Measurements from ENCODE around the gene SLC5A10.
"Not testable (repeated sequence)": the region's sequence is repeated elsewhere in the genome, so short reads cannot be mapped to it uniquely, and the experiment has no call there.

SLC5A10 gene

DNA sequence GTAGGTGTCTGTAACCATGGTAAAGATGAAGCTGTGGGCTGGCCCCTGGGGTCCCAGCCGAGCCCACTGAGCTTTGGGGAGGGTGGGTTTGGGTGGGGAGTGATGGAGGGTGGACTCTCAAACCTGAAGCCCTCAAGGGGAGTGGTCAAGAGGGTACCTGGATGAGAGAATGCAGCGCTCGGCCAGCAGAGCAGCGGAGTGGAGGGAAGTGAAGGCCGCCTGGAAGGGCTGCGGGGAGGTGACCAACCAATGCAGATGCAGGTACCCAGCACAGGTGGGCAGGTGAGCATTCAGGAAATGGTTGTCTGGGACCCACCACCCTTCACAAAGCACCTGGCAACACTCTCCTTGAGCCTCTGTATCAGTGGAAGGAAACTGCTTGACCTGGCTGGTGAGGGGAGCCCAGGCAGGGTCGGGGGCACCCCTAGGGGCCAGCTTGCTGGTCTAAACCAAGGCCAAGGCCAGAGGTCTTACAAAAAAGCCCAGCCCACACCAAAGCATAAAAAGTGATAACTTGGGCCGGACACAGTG is 3.4 kb upstream of the SLC5A10 start:
- DNase-seq, result no peak

DNA sequence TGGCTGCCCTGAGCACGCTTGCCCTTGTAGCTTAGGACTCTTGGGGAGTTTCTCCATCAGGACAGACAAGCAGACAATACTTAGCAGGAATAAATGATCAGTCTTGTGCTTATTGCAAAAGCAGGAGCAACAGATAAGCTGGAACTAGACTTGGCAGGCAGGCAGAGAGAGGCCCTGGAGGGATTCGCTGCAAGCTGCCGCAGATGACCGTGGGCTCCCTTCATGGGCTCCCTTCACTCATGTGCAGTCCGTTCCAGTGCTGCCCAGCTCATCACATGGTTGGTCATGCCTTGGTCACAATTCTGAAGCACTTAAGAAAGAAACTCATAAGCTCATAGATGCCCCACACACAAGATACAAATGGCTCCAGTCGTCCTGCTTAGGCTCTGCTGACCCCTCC is 2.4 kb upstream of the SLC5A10 start:
- no peak for DNase-seq

DNA sequence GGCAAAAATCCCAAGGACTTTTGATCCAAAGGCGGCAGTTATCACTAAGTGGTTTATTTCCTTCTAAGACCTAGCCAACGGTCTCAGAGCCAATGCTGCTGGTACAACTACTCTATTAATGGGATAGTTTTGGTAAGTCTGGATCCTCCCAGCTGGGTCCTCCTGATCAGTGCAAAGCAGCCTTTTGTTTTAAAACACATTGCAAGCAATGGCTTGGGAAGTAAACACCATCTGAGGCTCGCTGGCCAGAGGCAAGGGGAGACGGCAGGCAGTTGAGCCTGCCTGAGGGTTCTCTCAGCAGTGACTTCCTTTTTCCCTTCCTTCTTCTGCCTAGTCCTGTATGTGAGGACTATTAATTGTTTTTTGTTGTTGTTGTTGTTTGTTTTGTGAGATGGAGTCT is 1.6 kb upstream of the SLC5A10 start:
- DNase-seq, result no peak

DNA sequence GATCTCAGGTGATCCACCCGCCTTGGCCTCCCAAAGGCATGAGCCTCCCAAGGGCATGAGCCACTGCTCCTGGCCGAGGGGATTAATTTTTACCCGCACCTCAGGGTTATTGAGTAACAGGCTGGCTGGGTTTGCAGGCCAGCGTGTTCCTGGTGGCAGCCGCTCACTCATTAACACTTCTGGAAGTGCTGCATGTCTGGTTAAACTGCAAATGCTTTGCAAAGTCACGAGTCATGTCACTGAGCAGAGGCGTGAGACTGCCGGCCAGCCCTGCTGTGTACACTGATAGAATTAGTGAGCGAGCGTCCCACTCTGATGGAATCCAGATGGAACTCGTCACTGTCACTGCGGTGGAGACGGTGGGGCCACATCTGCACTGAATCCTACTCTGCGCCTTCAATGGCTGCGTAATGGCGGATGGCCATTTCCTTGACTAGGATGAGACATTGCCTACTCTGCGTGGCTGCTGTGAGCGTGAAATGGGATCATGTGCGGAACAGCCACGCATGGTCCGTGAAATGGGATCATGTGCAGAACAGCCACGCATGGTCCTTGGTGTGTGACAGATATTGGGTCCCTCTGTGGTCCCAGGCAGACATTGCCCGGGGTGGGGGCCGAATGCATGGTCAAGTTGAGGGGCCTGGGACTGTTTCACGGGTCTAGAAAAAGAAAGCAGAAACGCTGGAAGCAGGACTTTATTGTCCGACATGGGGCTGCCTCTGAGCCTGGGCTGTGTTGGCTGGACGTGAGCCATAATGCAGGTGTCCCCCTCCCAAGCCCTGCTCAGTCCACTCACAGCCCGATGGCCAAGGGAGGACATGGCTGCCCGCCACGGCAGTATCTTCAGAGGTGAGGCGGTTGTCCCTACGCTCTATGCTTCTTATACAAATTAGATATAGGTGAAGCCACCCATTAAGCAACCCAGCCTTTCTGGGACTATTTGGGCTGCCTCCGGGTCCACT is 740 bp upstream of the SLC5A10 start:
- no peak for DNase-seq

DNA sequence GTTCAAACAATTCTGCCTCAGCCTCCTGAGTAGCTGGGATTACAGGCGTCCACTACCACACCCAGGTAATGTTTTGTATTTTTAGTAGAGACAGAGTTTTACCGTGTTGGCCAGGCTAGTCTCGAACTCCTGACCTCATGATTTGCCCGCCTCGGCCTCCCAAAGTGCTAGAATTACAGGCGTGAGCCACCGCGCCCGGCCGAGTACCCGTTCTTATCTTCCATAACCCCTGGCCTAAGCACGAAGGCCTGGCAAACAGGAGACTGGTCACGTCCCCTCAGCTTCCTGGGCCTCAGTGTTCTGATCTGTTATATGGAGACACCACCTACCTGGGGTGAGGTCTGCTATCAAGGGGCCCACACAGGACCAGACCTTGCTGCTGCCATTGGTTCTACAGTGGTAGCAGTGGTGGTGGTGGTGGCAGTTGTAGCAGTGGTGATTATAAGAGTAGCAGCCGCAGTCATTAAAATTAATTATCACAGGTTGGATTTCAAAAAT is 1.3 kb downstream of the SLC5A10 start:
- no peak for DNase-seq

DNA sequence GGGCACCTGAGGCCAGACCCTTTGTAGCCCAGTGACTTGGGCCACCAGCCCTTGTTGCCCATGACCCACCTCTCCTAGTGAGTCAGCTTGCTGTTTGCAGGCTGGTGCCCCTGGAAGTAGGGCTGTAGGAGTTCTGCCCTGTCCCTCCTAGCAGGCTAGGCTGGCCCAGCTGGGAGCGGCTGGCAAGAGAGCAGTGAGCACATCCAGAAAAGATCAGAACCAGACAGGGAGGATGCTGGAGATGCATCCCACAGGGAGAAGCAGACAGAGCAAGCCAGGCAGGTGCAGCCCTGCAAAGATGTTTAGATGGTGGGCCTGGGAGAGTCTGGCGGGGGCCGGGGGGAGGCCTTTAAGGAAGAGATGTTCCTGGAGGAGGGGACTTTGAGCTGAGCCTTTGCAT is 2.4 kb downstream of the SLC5A10 start:
- DNase-seq, result no peak

DNA sequence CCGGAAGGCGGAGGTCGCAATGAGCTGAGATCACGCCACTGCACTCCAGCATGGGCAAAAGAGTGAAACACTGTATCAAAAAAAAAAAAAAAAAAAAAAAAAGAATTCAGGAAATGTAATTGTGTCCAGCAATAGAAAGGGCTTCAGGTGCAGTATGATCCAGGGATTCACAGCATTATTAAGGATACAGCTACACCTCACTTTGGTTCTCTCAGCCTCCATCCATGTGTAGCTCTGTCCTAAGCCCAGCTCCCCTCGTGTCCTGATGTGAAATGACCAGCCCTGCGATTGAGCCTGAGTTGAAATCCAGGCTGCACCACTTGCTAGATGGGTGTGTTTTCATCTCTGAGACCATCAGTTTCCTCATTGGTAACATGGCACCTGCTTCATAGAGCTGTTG is 3.0 kb downstream of the SLC5A10 start:
- DNase-seq, result no peak

DNA sequence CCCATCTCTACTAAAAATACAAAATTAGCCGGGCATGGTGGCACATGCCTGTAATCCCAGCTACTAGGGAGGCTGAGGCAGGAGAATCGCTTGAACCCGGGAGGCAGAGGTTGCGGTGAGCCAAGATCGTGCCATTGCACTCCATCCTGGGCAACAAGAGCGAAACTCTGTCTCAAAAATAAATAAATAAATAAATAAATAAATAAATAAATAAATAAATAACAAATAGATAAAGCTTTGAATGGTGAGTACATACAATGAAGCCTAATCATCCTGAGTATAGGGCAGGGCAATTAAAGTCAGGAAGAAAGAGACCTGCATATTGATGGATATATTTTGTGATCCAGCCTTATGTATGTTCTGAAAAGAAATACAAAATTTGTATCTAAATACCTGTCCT is 4.1 kb downstream of the SLC5A10 start:
- DNase-seq, result not testable (repeated sequence)

DNA sequence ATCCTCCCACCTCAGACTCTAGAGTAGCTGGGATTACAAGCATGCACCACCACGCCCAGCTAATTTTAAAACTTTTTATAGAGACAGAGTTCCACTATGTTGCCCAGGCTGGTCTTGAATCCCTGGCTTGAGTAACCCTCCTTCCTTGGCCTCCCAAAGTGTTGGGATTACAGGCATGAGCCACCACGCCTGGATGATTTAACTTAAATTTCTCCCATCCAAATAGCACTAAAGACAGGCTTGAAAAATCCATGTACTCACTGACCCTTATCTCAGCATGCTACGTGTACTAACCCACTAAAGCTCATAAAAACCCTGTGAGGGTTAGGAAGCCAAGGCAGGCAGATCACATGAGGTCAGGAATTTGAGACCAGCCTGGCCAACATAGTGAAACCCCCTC is 4.6 kb downstream of the SLC5A10 start:
- DNase-seq, result no peak

DNA sequence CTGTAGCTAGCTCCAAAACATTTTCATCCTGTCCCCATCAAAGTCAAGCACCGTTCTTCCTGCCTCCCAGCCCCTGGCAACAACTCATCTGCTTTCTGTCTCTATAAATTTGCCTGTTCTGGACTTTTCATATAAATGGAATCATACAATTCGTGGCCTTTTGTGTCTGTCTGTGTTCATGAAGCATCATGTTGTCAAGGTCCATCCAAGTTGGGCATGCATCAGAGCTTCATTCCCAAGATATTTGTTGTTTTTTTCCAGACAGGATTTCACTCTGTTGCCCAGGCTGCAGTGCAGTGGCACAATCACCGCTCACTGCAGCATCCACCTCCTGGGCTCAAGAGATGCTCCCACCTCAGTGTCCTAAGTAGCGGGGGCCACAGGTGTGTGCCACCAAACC is 5.9 kb downstream of the SLC5A10 start:
- DNase-seq, result no peak

DNA sequence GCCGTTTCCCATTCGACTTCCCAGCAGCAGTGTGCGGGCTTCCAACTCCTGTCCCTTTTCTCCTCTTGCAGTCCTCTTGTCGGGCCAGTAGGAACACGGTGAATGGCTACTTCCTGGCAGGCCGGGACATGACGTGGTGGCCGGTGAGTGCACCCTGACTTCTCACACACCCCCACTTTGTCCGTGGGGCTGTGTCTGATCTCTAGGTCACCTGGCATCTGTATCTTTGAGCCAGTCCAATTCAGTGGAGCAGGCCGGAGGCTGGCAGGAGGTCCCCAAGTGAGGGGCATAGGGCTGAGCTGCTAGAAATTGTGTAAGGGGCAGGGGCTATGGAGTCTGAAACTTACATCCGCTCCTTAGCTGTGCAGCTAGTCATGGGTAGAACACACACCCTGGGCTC is 6.6 kb downstream of the SLC5A10 start:
- DNase-seq, result no peak

DNA sequence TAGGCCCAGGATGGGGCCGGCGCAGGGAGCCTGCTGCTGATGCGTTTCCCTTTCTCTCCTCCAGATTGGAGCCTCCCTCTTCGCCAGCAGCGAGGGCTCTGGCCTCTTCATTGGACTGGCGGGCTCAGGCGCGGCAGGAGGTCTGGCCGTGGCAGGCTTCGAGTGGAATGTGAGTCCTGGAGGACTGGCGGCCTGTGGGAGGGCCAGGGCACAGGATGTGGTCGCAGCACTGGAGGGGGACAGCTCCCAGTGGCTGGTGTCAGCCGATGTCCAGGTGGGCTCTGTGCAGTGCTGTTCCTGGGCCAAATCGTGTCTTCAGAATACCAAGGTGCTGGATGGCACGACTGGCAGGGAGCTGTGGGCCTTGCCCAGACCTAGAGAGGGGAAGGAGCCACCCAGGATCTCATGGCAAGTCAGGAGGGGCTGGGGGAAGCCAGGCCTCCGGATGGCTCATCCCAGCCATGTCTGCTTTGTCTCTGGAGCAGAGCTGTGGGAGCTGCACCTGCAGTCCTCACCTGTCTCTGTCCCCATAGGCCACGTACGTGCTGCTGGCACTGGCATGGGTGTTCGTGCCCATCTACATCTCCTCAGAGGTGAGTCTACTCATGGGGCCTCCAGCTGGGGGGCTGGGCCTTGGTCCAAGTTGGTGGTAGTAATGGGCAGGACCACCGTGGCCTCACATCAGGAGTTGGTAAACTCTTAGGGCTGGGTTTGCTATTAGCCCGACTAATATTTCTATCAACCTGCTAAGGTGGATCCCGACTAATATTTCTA is 7.3 kb downstream of the SLC5A10 start:
- no peak for DNase-seq

DNA sequence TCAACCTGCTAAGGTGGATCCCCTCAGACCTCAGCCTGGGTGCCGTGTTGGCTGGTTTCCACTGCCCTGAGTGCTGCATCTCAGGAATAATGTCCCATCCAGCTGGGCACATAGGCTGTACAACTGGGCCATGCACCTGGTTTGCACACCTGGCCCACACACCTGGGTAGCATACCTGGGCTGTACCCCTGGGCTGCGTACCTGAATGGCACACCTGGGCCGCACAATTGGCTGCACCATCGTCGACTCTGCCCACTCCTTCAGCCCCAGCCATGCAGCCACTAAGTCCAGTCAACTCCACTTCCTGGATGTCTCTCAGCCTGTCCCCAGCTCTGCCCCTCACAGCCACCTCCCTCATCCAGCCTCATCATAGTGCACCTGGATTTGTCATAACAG is 7.9 kb downstream of the SLC5A10 start:
- no peak for DNase-seq

DNA sequence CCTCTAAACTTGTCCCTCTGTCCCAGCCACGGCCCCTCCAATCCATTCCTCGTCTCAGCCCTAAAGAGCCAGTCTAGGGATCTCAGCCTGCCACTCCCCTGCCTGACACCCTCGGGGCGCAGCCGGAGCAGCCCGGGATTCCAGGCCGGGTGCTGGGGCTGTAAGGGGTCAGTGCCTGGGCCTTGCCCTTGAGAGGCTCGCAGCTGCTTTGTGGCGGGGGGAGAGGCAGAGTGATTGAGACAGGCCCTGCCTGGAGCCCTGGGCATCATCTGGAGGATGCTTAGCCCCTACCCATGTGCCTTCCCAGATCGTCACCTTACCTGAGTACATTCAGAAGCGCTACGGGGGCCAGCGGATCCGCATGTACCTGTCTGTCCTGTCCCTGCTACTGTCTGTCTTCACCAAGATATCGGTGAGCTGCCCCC is 8.3 kb downstream of the SLC5A10 start:
- DNase-seq, result no peak

DNA sequence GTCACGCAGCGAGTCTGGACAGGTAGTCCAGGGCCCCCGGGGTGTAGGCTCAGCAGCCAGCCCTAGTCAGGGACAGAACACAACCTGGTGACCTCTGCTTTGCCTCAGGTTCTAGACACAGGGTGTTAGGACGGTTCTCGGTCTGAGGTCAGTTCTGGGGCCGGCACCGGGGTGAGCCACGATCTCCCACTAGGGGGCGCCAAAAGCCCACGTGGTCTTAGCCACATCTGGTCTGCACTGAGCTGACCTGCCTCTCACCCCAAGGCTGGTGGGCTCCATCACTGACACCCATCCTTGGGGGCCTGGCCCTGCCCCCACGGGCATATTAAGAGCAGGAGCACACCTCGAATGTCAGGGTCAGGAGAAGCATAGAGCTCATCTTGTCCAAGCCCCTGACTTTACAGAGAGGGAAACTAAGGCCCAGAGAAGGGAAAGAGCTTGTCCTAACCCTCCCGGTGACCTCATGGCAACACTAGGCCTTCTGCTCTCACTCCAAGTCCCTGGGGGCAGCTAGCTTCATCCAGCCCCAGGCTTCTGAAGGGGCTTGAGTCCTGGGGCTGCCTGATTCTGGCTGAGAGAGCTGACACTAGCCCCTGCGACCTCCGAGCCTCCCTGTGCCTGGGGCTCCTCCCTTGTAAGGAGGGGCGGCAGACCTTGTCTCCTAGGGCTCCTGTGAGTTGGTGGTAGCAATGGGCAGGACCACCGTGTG is 9.0 kb downstream of the SLC5A10 start:
- peak; percentile 23 to 28 for DNase-seq

DNA sequence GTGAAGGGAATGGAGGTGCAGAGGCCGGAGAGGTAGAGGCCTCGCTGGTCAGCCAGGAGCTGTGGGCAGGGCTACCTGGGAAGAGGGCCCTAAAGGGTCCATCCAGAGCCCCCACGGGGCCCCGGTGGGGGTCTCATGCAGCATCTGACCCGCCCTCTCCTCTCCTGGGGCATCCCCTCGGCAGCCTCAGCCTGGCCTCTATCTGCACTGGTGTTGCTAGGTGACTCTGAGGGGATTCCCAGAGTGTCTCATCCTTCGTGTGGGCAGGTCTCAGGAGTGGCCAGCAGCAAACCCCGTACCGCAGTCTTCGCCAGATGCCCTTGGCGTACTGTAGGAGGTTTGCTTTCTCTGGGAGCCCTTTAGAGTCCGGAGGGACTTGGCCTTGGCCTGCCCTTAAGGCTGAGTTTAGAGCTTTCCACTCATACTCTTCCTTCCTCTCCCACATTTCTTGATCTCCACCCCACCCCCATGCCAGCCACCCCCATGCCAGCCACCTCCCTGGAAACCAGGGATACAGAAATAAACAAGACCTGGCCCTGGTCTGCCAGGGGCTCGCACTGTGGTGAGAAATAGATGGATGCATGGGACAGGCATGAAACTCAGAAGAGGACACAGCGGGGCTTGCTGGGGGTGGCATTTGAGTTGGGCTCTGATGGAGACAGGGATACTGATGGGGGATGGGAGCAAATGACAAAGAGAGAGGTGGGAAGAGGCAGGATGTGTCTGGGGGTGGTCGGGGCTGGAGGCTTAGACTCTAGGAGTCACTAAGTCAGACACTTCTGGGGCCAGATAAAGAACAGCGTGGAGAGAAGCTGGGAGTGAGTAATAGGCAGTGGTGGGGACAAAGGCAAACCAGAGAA is 9.9 kb downstream of the SLC5A10 start:
- no peak for DNase-seq

DNA sequence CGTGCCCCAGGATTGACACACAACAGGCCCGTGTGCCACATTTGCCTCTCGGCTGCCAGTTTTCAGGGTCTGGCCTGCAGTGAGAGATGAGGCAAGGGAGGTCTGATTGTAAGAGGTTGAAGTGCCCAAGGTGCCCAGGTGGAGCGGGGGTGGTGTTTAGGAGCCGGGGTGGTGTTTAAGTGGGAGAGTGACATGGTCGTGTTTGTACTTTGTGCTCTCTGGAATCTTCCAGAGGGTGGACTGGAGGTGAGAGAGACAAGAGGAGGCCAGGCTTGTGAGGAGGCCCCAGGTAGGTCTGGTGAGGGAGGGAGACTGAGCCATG is 10.5 kb downstream of the SLC5A10 start:
- DNase-seq, result no peak

DNA sequence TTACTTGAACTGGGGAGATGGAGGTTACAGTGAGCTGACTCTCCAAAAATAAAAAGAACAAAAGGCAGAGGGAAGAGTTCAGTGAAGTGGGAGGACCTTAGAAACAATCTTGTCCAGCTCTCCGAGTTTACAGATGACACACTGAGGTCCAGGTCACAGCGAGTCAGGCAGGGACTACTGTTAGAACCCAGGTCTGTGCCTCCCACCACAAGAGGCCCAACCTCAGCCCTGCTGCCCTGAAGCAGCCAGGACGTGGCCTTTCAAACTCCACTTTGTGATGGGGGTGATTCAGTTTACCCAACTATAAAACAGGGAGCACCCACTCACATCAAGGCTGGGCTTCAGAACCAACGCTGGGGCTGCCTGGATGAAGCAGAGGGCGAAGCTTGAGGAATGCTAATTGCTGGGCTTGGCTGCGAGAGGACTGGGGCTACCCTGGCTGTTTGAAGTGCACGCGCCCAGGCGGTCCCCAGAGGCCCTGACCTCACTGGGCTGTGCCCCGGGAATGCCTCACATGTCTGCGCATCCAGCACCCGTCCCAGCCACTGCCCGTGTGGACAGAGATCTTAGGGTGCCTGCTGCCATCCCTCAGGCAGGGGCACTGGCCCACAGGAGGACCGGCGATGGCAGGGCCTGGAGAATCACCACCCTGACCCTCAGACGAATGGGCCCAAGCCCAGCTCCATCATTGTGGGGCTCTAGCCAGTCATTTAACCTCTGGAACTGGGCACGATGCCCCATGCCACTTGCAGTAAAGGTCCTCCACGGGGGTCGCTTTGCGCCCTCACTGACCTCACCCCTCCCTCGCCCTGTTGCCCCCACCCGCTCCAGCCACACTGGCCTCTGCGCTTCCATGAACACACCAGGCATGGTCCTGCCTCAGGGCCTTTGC is 11.4 kb downstream of the SLC5A10 start:
- no peak for DNase-seq

DNA sequence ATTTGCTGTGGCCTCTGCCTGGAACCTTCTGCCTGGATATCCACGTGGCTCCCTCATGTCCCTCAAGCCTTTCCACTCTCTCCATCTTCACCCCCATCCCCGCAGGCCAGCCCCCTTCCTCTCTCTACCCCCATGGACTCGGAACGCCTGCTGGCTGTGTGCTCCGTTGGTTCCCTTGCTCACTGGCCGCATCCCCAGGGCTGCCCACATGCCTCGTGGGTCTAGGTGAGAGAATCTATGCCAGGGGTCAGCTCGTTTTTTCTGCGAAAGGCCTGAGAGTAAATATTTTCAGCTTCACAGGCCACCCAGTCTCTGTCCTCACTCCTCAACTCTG is 12.0 kb downstream of the SLC5A10 start:
- no peak for DNase-seq

DNA sequence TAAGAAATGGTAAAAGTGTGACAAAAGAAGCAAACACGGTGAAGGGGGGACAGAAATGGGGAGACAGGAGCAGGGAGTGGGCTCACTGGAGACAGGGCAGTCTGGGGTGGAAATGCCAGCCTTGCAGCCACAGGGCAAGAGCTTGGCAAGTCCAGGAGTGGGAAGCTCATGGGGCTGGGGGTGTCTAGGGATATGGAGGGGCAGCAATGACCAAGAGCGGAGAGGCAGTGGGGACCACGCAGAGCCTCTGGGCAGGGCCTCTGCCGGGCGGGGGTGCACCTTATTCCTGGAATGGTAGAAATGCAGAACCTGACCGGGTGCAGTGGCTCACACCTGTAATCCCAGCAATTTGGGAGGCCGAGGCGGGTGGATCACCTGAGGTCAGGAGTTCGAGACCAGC is 12.6 kb downstream of the SLC5A10 start:
- no peak for DNase-seq

DNA sequence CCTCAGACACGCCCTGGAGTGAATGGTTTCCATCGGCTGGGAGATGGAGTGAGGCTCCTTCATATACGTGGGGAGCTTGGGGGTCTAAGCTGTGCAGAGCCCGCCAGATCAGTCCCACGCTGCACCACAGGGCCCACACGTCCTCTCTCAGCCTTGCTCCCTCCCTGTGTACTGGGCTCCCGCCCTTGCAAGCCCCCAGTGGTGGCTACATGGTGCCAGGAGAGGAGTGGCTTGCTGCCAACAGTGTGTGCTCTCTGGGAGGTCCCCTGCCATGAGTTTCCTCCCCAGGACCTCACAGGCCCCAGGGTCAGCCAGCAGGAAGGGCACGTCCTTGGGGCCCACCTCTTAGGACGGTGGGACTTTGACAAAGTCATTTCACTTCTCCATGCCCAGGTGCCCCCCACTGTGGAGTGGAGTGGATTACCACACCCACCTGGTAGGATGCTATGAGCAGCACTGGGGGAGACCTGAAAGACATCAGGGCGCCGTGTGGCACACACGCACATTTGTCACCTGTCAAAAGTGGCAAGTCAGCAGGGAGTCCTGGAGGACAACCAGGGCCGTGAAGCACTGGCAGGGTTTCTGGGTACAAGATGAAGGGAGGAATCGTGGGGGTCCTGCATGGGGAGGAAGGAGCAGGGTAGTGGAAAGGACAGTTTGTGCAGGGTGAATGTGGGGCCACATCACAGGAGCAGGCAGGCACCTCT is 13.7 kb downstream of the SLC5A10 start:
- peak in 1 of 2 experiments; percentile 1 for DNase-seq
